Breast epithelium (tissue), 4 donors: ENCODE measurements around the gene CHL1. TPM values are rescaled to one million over a fixed set of nuclear protein-coding genes. Genes with fewer than 3 reads are reported as not detected.

Source experiments
- DNase-seq, 2 donors: peaks; one replicate each; pipeline ENCODE4 v3.0.0-alpha.2; 2019; ENCODE audit warnings: low spot score in 2 of 2
- H3K27ac ChIP-seq, 2 donors: fragments of 200-600 bp; sonication (generic) in 1 of 2; one replicate each; pipeline ENCODE4 v1.5.1; 2016 to 2019; ENCODE audit warnings: mild to moderate bottlenecking in 1 of 2
- H3K27me3 ChIP-seq, 2 donors: fragments of 200-600 bp; sonication (generic) in 1 of 2; one replicate each; pipeline versions ENCODE4 v1.5.1 to v1.6.0; 2017 to 2019; ENCODE audit warnings: control low read depth in 1 of 2, mild to moderate bottlenecking in 1 of 2
- H3K36me3 ChIP-seq: fragments of 200-600 bp; one replicate; pipeline ENCODE4 v1.5.1; 2019
- H3K4me1 ChIP-seq, 2 donors: fragments of 200-600 bp; sonication (generic); one replicate each; pipeline ENCODE4 v1.5.1; 2016 to 2019; ENCODE audit warnings: control low read depth in 1 of 2
- H3K4me3 ChIP-seq, 3 donors: fragments of 200-600 bp; sonication (generic); 1 replicate in 2 of 3; 2 replicates in 1 of 3; pipeline ENCODE4 v1.5.1; 2016 to 2019; ENCODE audit warnings: mild to moderate bottlenecking in 3 of 3, moderate library complexity in 2 of 3
- H3K9me3 ChIP-seq, 2 donors: fragments of 200-600 bp; sonication (generic) in 1 of 2; one replicate each; pipeline ENCODE4 v1.5.1; 2016 to 2019; ENCODE audit warnings: control low read depth in 1 of 2
- CTCF ChIP-seq, 3 donors: fragments of 450-650 bp; IDR thresholded peaks; one replicate each; pipeline ENCODE4 v1.5.1; 2016 to 2017; ENCODE audit warnings: antibody characterized with exemption in 3 of 3, mild to moderate bottlenecking in 3 of 3, moderate library complexity in 3 of 3
- POLR2A ChIP-seq: fragments of 450-650 bp; IDR thresholded peaks from one replicate; pipeline ENCODE4 v1.6.1; 2016; ENCODE audit warnings: antibody characterized with exemption, mild to moderate bottlenecking, moderate library complexity
- POLR2AphosphoS5 ChIP-seq, 3 donors: sonication (generic); formaldehyde crosslinking; IDR thresholded peaks; one replicate each; pipeline ENCODE4 v1.6.1; 2017; ENCODE audit warnings: antibody characterized with exemption in 3 of 3
- intact Hi-C: fragments of 100-400 bp; cut with DNase I; formaldehyde crosslinking; loops from one replicate; pipeline ENCODE4 v1.15.1; 2023; ENCODE audit warnings: low total_unique reads
- total RNA-seq, 3 donors: library from RNA; depleted of rRNA; stranded (reverse); fragments of >200 nt; gene quantifications; one replicate each; pipeline ENCODE4 v1.1.0, GENCODE V29; 2016

Gene CHL1
- total RNA-seq, 3 donors from 2014 or later = 34.8 to 49.8 (median 40.3) TPM

- Histone ChIP-seq H3K27me3 (no peaks in the 10 kb centered on the region), H3K27ac (no peak overlapping the region), H3K4me3 (no peak overlapping the region), H3K36me3 (no peaks in the 10 kb centered on the region), H3K9me3 (no peaks in the 10 kb centered on the region), H3K4me1 (no peaks in the 10 kb centered on the region)
- DNase-seq = no peak
- intact Hi-C loops = no loop called here
- TF ChIP-seq POLR2AphosphoS5 (IDR thresholded peaks at IDR 0.05) (no peak), CTCF (IDR thresholded peaks at IDR 0.05) (no peak), POLR2A (no peak)
These were observed 95.3 kb downstream of the CHL1 start for GRCh38 chr3:291646-292436.

GRCh38 chr3:294096-294495 is 97.5 kb downstream of the CHL1 start:
- Histone ChIP-seq H3K27ac (no peak overlapping the region), H3K4me3 (no peak overlapping the region), H3K4me1 (no peaks in the 10 kb centered on the region), H3K9me3 (no peaks in the 10 kb centered on the region), H3K27me3 (no peaks in the 10 kb centered on the region), H3K36me3 (no peaks in the 10 kb centered on the region)
- no peak for DNase-seq
- intact Hi-C loops = no loop called here
- TF ChIP-seq POLR2AphosphoS5 (IDR thresholded peaks at IDR 0.05) (no peak), POLR2A (no peak), CTCF (IDR thresholded peaks at IDR 0.05) (no peak)

DNA sequence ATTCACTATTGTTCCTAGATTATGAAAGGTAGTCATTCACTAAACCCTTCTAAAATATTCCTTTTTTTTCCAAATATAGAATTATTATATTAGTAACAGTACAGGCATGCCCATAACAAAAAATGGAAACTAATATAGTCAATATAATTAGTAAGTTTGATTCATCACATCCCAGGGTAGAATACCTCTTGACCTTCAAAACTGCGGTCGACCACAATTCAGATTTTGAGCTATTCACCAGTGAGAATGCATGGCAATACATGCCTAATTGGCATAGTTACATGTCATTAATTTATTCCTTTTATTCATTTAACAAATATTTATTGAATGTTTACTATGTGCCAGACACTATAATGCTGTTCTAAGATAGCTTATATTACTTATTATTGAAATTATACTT is 98.0 kb downstream of the CHL1 start:
- no peak for TF ChIP-seq CTCF (IDR thresholded peaks at IDR 0.05)
- no peak for TF ChIP-seq POLR2AphosphoS5 (IDR thresholded peaks at IDR 0.05)
- no peak for TF ChIP-seq POLR2A
- intact Hi-C loops = no loop called here
- no peaks in the 10 kb centered on the region for H3K4me1 ChIP-seq
- H3K27me3 ChIP-seq = no peaks in the 10 kb centered on the region
- no peak overlapping the region for H3K4me3 ChIP-seq
- H3K36me3 ChIP-seq = no peaks in the 10 kb centered on the region
- no peaks in the 10 kb centered on the region for H3K9me3 ChIP-seq
- no peak overlapping the region for H3K27ac ChIP-seq
- no peak for DNase-seq

GRCh38 chr3:295166-295565 is 98.6 kb downstream of the CHL1 start:
- no peak for TF ChIP-seq POLR2AphosphoS5 (IDR thresholded peaks at IDR 0.05)
- H3K27ac ChIP-seq = no peak overlapping the region
- no peaks in the 10 kb centered on the region for H3K9me3 ChIP-seq
- DNase-seq = no peak
- H3K4me3 ChIP-seq = no peak overlapping the region
- H3K36me3 ChIP-seq = no peaks in the 10 kb centered on the region
- intact Hi-C loops = no loop called here
- no peaks in the 10 kb centered on the region for H3K4me1 ChIP-seq
- no peaks in the 10 kb centered on the region for H3K27me3 ChIP-seq

DNA sequence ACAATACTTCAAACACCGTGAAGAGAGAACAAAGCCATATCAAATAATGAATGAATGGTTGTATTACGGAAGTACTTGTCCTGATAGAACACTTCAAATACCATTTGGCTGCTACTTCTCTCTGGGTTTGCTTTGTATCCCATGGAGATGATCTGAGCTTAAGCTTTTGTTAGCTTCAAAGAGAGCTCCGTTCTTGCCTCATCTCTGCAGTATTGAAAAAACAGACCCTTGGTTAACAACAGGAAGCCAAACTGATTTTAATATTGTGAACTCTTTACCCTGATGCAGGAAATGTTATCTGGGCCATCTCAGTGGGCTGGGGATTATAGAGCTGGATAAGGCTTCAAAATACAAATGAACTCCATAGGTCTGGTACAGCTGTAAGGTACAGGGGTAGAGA is 101.0 kb downstream of the CHL1 start:
- H3K4me1 ChIP-seq = no peaks in the 10 kb centered on the region
- DNase-seq = no peak
- no peaks in the 10 kb centered on the region for H3K27me3 ChIP-seq
- H3K4me3 ChIP-seq = no peak overlapping the region
- H3K36me3 ChIP-seq = no peaks in the 10 kb centered on the region
- no peak for TF ChIP-seq CTCF (IDR thresholded peaks at IDR 0.05)
- no peak for TF ChIP-seq POLR2A
- no peak for TF ChIP-seq POLR2AphosphoS5 (IDR thresholded peaks at IDR 0.05)
- no peaks in the 10 kb centered on the region for H3K9me3 ChIP-seq
- H3K27ac ChIP-seq = no peak overlapping the region
- intact Hi-C loops = no loop called here
